H1 (cell line): Measurements from ENCODE around the gene ZNF362. TPM values are rescaled to one million over a fixed set of nuclear protein-coding genes. Genes with fewer than 3 reads are reported as not detected.

Experiments
- CBX5 ChIP-seq: fragments of 300-800, 300-1000 bp; sonication (generic); IDR thresholded peaks from 2 replicates; pipeline ENCODE4 v1.7.1; 2016; ENCODE audit warnings: antibody characterized with exemption, low read length, low read depth
- CHD2 ChIP-seq: IDR thresholded peaks from 2 replicates; pipeline ENCODE4 v1.6.1; 2012; ENCODE audit warnings: low read length, improper control_type of control experiment
- POLR2AphosphoS5 ChIP-seq: IDR thresholded peaks from 2 replicates; pipeline ENCODE4 v1.6.1; 2011; ENCODE audit warnings: low read depth, low read length
- SRF ChIP-seq: IDR thresholded peaks from 2 replicates; pipeline ENCODE4 v1.6.1; 2011; ENCODE audit warnings: mild to moderate bottlenecking, low read depth, low read length, moderate library complexity
- SUZ12 ChIP-seq: fragments of 200-600 bp; sonication (generic); IDR thresholded peaks from 2 replicates; pipeline ENCODE4 v1.6.1; 2012; ENCODE audit warnings: mild to moderate bottlenecking, inconsistent platforms, low read length, moderate library complexity, mixed read lengths
- polyA plus RNA-seq, 7 experiments: library from polyadenylated mRNA; depleted of rRNA in 3 of 7; stranded (reverse) in 5 of 7; unstranded in 2 of 7; fragments of >200 nt in 5 of 7; fragments of 200-250 nt in 2 of 7; gene quantifications; 1 replicate in 5 of 7; 2 replicates in 1 of 7; 4 replicates in 1 of 7; pipeline versions ENCODE4 v1.2.1 to v1.2.3, GENCODE V29; 2011 to 2013; ENCODE audit warnings: missing spikeins in 2 of 7, mixed read lengths in 2 of 7
- total RNA-seq: library from RNA; stranded (reverse); fragmentation: NEBNext Ultra II Directional; extraction: Animal tissue kit (Norgen Biotek cat#: 25700); gene quantifications from 2 replicates; pipeline ENCODE4 v1.2.1, GENCODE V29; 2021
- TF ChIP-seq, protein P1 (sequence below): IDR thresholded peaks from 2 replicates; pipeline ENCODE4 v1.6.1; 2011; ENCODE audit warnings: low read depth, mild to moderate bottlenecking, low read length; ENCODE audit not compliant: insufficient read depth
- TF ChIP-seq, protein P2 (sequence below): IDR thresholded peaks from 2 replicates; pipeline ENCODE4 v1.6.1; 2012; ENCODE audit warnings: inconsistent platforms

ZNF362 gene
- total and polyA plus RNA-seq, 2 of the 8 experiments (the other 6 are each of a cell fraction or from before 2014, with no cell fraction given) = 24.2 to 27.8 TPM

DNA sequence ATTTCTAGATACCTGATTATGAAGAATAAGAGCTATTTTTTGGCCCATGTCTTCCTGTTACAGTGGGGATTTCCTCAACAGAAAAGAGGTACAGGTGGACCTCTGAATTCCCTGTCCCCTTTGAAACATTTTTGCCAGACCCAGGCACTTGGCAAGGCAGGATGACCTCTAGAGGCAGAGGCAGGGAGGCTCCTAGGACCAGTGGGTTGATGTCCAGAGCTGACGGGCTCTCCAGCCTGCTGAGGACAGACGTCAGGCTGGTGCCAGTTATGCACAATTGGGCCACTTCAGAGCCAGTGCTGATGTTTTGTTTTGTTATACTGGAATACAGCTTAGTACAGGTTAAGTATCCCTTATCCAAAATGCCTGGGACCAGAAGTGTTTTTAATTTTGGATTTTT, 83.1 kb downstream of the ZNF362 start (continued):
- TF ChIP-seq, protein P1, sequence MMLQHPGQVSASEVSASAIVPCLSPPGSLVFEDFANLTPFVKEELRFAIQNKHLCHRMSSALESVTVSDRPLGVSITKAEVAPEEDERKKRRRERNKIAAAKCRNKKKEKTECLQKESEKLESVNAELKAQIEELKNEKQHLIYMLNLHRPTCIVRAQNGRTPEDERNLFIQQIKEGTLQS = no peak
- TF ChIP-seq, protein P2, sequence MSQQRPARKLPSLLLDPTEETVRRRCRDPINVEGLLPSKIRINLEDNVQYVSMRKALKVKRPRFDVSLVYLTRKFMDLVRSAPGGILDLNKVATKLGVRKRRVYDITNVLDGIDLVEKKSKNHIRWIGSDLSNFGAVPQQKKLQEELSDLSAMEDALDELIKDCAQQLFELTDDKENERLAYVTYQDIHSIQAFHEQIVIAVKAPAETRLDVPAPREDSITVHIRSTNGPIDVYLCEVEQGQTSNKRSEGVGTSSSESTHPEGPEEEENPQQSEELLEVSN = no peak
- no peak for TF ChIP-seq CBX5
- no peak for TF ChIP-seq SRF
- no peak for TF ChIP-seq CHD2
- no peak for TF ChIP-seq SUZ12
- no peak for TF ChIP-seq POLR2AphosphoS5
